T follicular helper cell (primary cell): ENCODE measurements around the gene BOLA1.
"Not testable (repeated sequence)": the region's sequence is repeated elsewhere in the genome, so short reads cannot be mapped to it uniquely, and the experiment has no call there.

Source experiments
- DNase-seq: peaks from one replicate; pipeline ENCODE4 v3.0.0-alpha.2; 2020; ENCODE audit warnings: low read depth

BOLA1 gene

GRCh38 chr1:149931212-149931790 lies 31.9 kb downstream of the BOLA1 start:
- no peak for DNase-seq

GRCh38 chr1:149932474-149932873 lies 33.1 kb downstream of the BOLA1 start:
- no peak for DNase-seq

GRCh38 chr1:149933208-149933607 lies 33.8 kb downstream of the BOLA1 start:
- DNase-seq: no peak

- DNase-seq: no peak
Measured at GRCh38 chr1:149934356-149934755, 35.0 kb downstream of the BOLA1 start.

GRCh38 chr1:149936170-149936991 lies 37.0 kb downstream of the BOLA1 start, which contains the start of gene MTMR11:
Gene MTMR11, minus strand, starts transcription at chr1:149936879. Its CDS starts 232 bp downstream, at chr1:149936647.
- no peak for DNase-seq

- DNase-seq: no peak
Measured at GRCh38 chr1:149936992-149937705, 37.8 kb downstream of the BOLA1 start.

GRCh38 chr1:149937759-149938158 lies 38.4 kb downstream of the BOLA1 start:
- no peak for DNase-seq

GRCh38 chr1:149938668-149939003 lies 39.3 kb downstream of the BOLA1 start:
- not testable (repeated sequence) for DNase-seq

- no peak for DNase-seq
Measured at GRCh38 chr1:149940427-149940826, 41.1 kb downstream of the BOLA1 start.

- no peak for DNase-seq
Measured at GRCh38 chr1:149942207-149942606, 42.8 kb downstream of the BOLA1 start.

GRCh38 chr1:149942885-149943284 lies 43.5 kb downstream of the BOLA1 start:
- no peak for DNase-seq

GRCh38 chr1:149945206-149945605 lies 45.8 kb downstream of the BOLA1 start:
- no peak for DNase-seq

GRCh38 chr1:149949911-149950310 lies 50.5 kb downstream of the BOLA1 start:
- no peak for DNase-seq
